NCI-H1417 treated with DMSO at 0.1 percent for 48 hours (cell line): ENCODE measurements around the gene CDKL5.

Experiments used
- DNase-seq: peaks from one replicate; lab custom pipeline; 2025; lab: John Stamatoyannopoulos, UW

CDKL5 gene

GRCh38 chrX:18698737-18699650 lies 273.6 kb downstream of the CDKL5 start:
- DNase-seq = no peak

GRCh38 chrX:18701621-18702361 lies 276.4 kb downstream of the CDKL5 start:
- no peak for DNase-seq

- no peak for DNase-seq
Measured at GRCh38 chrX:18702362-18703195, 277.2 kb downstream of the CDKL5 start.
